Colonic mucosa (tissue), 4 donors: ENCODE results near the gene WNT7A. TPM values are rescaled to one million over a fixed set of nuclear protein-coding genes. Genes with fewer than 3 reads are reported as not detected.

Experiments used
- DNase-seq: peaks from one replicate; pipeline ENCODE4 v3.0.0-alpha.2; 2020
- H3K27ac ChIP-seq: fragments of 200-600 bp; one replicate; pipeline ENCODE4 v1.8.0; 2021
- H3K27me3 ChIP-seq: fragments of 200-600 bp; one replicate; pipeline ENCODE4 v1.8.0; 2021
- H3K36me3 ChIP-seq: fragments of 200-600 bp; one replicate; pipeline ENCODE4 v1.8.0; 2021
- H3K4me1 ChIP-seq: fragments of 200-600 bp; one replicate; pipeline ENCODE4 v1.8.0; 2021; ENCODE audit warnings: mild to moderate bottlenecking
- H3K4me3 ChIP-seq: fragments of 200-600 bp; one replicate; pipeline ENCODE4 v1.8.0; 2021
- H3K9ac ChIP-seq, 2 donors: one replicate each; pipeline ENCODE4 v1.7.0; 2013; ENCODE audit warnings: control low read depth in 2 of 2, low read depth in 2 of 2, low read length in 2 of 2
- H3K9me3 ChIP-seq: fragments of 200-600 bp; one replicate; pipeline ENCODE4 v1.8.0; 2021
- intact Hi-C: fragments of 100-400 bp; cut with DNase I; formaldehyde crosslinking; loops from one replicate; pipeline ENCODE4 v1.14.1; 2022
- total RNA-seq, 2 donors: library from RNA; stranded (reverse); fragmentation: NEBNext Ultra II Directional in 1 of 2; extraction: Animal tissue kit (Norgen Biotek cat#: 25700) in 1 of 2; gene quantifications; one replicate each; pipeline ENCODE4 v1.2.1, GENCODE V29; 2021
- TF ChIP-seq, protein P1 (sequence below): fragments of 200-600 bp; IDR thresholded peaks from one replicate; pipeline ENCODE4 v1.8.0; 2022; ENCODE audit warnings: antibody characterized with exemption, mild to moderate bottlenecking
- donor health status: healthy.
- donor health status: DM: no; HTN: no; CAD: no.
- donor health status: DM: no; HTN: no; CAD: no.

WNT7A gene
- total RNA-seq, 2 donors from 2014 or later = not detected

DNA sequence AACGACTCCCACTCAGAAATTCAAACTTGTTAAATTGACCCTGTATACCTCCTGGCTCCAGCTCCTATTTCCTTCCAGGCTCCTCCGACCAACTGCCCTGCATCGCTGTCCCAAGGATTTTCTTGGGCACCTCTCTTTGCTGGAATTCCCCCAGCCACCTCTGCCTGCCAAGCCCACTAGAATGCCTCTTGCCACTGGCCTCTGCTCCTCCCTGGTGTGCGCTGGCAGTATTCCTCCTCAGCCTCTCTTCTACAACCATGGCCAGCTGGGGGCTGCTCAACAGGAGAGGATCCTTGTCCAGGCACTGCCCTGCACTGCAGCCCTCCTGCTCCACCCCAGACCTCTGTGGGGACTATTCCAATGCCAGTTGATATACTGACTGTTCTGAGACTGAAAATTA lies 7.4 kb downstream of the WNT7A start:
- DNase-seq = no peak
- no peaks in the 10 kb centered on the region for H3K36me3 ChIP-seq
- no peak overlapping the region for H3K9ac ChIP-seq
- H3K27me3 ChIP-seq = peaks cover 14% of the 10 kb centered on the region
- no peaks in the 10 kb centered on the region for H3K4me1 ChIP-seq
- intact Hi-C loops = no loop called here
- no peak overlapping the region for H3K4me3 ChIP-seq
- no peak overlapping the region for H3K27ac ChIP-seq
- TF ChIP-seq, protein P1, sequence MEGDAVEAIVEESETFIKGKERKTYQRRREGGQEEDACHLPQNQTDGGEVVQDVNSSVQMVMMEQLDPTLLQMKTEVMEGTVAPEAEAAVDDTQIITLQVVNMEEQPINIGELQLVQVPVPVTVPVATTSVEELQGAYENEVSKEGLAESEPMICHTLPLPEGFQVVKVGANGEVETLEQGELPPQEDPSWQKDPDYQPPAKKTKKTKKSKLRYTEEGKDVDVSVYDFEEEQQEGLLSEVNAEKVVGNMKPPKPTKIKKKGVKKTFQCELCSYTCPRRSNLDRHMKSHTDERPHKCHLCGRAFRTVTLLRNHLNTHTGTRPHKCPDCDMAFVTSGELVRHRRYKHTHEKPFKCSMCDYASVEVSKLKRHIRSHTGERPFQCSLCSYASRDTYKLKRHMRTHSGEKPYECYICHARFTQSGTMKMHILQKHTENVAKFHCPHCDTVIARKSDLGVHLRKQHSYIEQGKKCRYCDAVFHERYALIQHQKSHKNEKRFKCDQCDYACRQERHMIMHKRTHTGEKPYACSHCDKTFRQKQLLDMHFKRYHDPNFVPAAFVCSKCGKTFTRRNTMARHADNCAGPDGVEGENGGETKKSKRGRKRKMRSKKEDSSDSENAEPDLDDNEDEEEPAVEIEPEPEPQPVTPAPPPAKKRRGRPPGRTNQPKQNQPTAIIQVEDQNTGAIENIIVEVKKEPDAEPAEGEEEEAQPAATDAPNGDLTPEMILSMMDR = no peak
- no peaks in the 10 kb centered on the region for H3K9me3 ChIP-seq

DNA sequence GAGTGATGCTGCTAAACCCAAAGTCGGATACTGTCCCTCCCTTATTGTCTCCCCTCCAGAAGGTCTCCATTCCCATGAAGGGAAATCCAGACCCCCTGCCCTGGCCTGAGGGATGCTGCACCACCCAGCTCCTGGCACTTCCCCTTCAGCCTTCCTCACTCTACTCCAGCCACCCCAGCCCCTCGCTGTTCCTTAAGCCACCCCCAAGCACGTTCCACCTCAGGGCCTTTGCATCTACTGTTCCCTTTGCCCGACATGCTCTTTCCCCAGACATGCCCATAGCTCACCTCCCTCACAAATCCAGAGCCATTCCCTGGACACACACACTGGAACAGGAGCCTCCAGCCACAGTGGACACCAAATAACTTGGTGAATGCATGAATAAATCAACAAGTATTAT lies 8.1 kb downstream of the WNT7A start:
- no peak for DNase-seq
- Histone ChIP-seq H3K36me3 (no peaks in the 10 kb centered on the region), H3K27ac (no peak overlapping the region), H3K27me3 (peaks cover 7% of the 10 kb centered on the region), H3K9me3 (no peaks in the 10 kb centered on the region), H3K4me1 (no peaks in the 10 kb centered on the region), H3K4me3 (no peak overlapping the region), H3K9ac (no peak overlapping the region)
- intact Hi-C loops = no loop called here
- TF ChIP-seq, protein P1 = no peak

DNA sequence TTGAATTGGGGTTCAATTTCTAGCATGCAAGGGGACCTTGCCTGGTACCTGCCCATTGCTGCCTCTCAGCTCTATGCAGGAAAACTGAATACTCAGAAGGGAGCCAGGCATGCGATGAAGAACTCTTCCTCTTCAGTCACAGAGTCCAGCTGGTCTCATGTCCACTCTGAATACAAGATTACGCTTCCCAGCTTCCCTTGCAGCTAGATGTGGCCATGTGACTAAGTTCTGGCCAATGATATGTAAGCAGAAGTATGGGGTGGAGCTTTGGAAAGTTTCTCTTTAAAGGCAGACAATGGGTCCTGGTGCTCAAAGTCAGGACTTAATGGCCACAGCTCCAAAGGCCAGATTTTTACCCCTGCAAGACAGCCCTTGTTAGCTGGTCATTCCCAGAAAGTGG lies 9.0 kb downstream of the WNT7A start:
- no peak overlapping the region for H3K27ac ChIP-seq
- H3K4me3 ChIP-seq = no peak overlapping the region
- H3K36me3 ChIP-seq = no peaks in the 10 kb centered on the region
- DNase-seq = no peak
- TF ChIP-seq, protein P1 = no peak
- intact Hi-C loops = no loop called here
- H3K9me3 ChIP-seq = no peaks in the 10 kb centered on the region
- H3K4me1 ChIP-seq = no peaks in the 10 kb centered on the region
- peaks cover under 1% of the 10 kb centered on the region for H3K27me3 ChIP-seq
- H3K9ac ChIP-seq = no peak overlapping the region

DNA sequence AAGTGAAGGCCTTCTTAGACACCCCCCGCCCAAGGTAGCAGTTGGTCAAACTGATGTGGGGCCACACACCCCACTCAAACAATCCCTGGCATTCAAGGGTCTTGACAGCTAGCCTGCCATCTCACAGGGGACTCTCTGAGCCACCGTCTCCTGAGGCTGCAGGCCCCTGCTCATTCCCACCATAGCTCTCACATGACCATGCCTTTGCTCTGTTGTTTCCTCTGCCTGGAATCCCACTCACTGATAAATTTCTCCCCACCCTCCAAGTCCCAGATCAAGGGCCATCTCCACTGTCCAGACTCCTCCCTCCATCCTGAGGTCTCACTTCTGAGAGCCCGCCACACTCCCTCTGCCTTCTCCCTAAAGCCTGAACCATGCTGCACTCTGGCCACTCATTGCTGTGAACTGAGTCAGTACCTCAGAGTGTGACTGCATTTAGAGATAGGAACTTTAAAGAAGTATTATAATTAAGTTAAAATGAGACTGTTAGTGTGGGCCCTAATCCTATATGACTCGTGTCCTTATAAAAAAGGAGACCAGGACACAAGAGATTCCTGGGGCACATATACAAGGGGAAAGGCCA lies 10.0 kb downstream of the WNT7A start:
- Histone ChIP-seq H3K36me3 (no peaks in the 10 kb centered on the region), H3K27ac (no peak overlapping the region), H3K4me3 (no peak overlapping the region), H3K27me3 (no peaks in the 10 kb centered on the region), H3K4me1 (no peaks in the 10 kb centered on the region), H3K9me3 (no peaks in the 10 kb centered on the region), H3K9ac (no peak overlapping the region)
- no peak for DNase-seq
- TF ChIP-seq, protein P1 = no peak
- intact Hi-C loops = no loop called here

DNA sequence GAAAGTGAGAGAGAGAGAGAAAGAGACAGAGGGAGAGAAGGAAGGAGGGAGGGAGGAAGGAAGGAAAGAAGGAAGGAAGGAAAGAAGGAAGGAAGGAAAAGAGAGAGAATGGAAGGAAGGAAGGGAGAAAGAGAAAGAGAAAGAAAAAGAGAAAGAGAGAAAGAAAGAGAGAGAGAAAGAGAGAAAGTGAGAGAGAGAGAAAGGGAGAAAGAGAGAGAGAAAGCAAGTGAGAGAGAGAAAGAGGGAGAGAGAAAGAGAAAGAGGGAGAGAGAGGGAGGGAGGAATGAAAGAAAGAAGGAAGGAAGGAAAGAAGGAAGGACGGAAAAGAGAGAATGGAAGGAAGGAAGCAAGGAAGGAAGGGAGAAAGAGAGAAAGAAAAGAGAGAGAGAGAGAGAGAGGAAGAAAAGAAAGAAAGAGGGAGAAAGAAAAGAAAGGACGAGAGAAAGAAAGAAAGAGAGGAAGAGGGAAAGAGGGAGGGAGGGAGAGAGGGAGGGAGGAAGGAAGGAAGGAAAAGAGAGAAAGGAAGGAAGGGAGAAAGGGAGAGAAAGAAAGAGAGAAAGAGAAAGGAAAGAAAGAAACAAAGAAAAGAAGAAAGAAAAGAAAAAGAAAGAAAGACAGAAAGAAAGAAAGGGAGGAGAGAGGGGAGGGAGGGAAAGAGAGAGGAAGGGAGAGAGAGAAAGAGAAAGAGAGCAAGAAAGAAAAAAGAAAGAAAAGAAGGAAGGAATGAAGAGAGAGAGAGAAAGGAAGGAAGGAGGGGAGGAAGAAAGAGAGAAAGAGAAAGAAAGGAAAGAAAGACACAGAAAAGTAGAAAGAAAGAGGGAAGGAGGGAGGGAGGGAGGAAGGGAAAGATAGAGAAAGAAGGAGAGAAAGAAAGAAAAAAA lies 10.8 kb downstream of the WNT7A start:
- Histone ChIP-seq H3K4me3 (no peak overlapping the region), H3K9me3 (no peaks in the 10 kb centered on the region), H3K36me3 (no peaks in the 10 kb centered on the region)

More for the DNA sequence above, 10.8 kb downstream of the WNT7A start:
- Histone ChIP-seq H3K9ac (no peak overlapping the region), H3K4me1 (no peaks in the 10 kb centered on the region), H3K27ac (no peak overlapping the region), H3K27me3 (no peaks in the 10 kb centered on the region)
- TF ChIP-seq, protein P1 = no peak
- intact Hi-C loops = no loop called here
- no peak for DNase-seq
